GM12878 (cell line): ENCODE data around the gene MAPKAP1. TPM values are rescaled to one million over a fixed set of nuclear protein-coding genes. Genes with fewer than 3 reads are reported as not detected.

Experiments
- ATAC-seq: fragments of 200-7000 bp; cut with Tn5 transposase; 3 replicates; pipeline ENCODE4 v1.9.1; 2020; ENCODE audit warnings: mild to moderate bottlenecking, moderate library complexity
- BruUV-seq: library from RNA; stranded (reverse); fragments of 400-500 nt; replicated peaks from 2 replicates; lab custom pipeline; 2021; lab: Mats Ljungman, UMichigan
- CTCF ChIA-PET: fragments of 300-600 bp; sonication (Branson Sonifier 250); formaldehyde crosslinking; extraction: SDS; loops from one replicate; lab custom pipeline; 2021; ENCODE audit warnings: inconsistent platforms; lab: Yijun Ruan, JAX
- POLR2A ChIA-PET: fragments of 350-600 bp; formaldehyde crosslinking; extraction: SDS; loops from one replicate; lab custom pipeline; 2021; ENCODE audit warnings: inconsistent platforms; lab: Charles Lee
- RAD21 ChIA-PET: fragments of 300-600 bp; sonication (Branson Sonifier 250); formaldehyde crosslinking; loops from one replicate; lab custom pipeline; 2023; ENCODE audit warnings: antibody characterized with exemption; ENCODE audit not compliant: unreplicated experiment; lab: Charles Lee
- SMC1A ChIA-PET: fragments of 300-600 bp; sonication (Branson Sonifier 250); formaldehyde crosslinking; loops from one replicate; lab custom pipeline; 2023; ENCODE audit not compliant: unreplicated experiment, uncharacterized antibody; lab: Charles Lee
- DNase-seq: peaks from one replicate; pipeline ENCODE4 v3.0.0-alpha.2; 2011; ENCODE audit warnings: low read depth, low spot score
- FAIRE-seq: peaks from 3 replicates; lab custom pipeline; 2011; peaks lifted over from hg19 to GRCh38; lab: Jason Lieb, UNC
- H2AFZ ChIP-seq: 2 replicates; pipeline ENCODE4 v1.6.0; 2011; ENCODE audit warnings: low read depth, low read length, control low read depth; ENCODE audit not compliant: control insufficient read depth
- H3K27ac ChIP-seq: 2 replicates; pipeline ENCODE4 v1.5.1; 2011; ENCODE audit warnings: control low read depth; ENCODE audit not compliant: control insufficient read depth, insufficient read depth
- H3K27me3 ChIP-seq, 2 experiments: replicated peaks in 1 of 2; 2 replicates each; pipeline versions ENCODE4 v1.6.0 to v1.6.1; 2011; ENCODE audit warnings: low read length in 1 of 2; ENCODE audit not compliant: control insufficient read depth in 2 of 2, insufficient read depth in 2 of 2
- H3K36me3 ChIP-seq, 2 experiments: 2 replicates each; pipeline ENCODE4 v1.5.1; 2011; ENCODE audit warnings: low read length in 1 of 2; ENCODE audit not compliant: control insufficient read depth in 2 of 2, insufficient read depth in 2 of 2
- H3K4me1 ChIP-seq: 2 replicates; pipeline ENCODE4 v1.6.1; 2011; ENCODE audit warnings: mild to moderate bottlenecking, low read length, moderate library complexity, mixed read lengths; ENCODE audit not compliant: control insufficient read depth, insufficient read depth
- H3K4me2 ChIP-seq: 2 replicates; pipeline ENCODE4 v1.6.0; 2011; ENCODE audit warnings: control low read depth; ENCODE audit not compliant: control insufficient read depth, insufficient read depth
- H3K4me3 ChIP-seq: fragments of 200-600 bp; sonication (generic); 2 replicates; pipeline ENCODE4 v1.5.1; 2016
- H3K79me2 ChIP-seq: 2 replicates; pipeline ENCODE4 v1.6.0; 2011; ENCODE audit warnings: low read length; ENCODE audit not compliant: control insufficient read depth, insufficient read depth
- H3K9ac ChIP-seq: 2 replicates; pipeline ENCODE4 v1.8.0; 2011; ENCODE audit warnings: low read length, control low read depth, mixed read lengths; ENCODE audit not compliant: control insufficient read depth, insufficient read depth
- H3K9me3 ChIP-seq: replicated peaks from 3 replicates; pipeline ENCODE4 v1.5.1; 2011; ENCODE audit warnings: mild to moderate bottlenecking, low read length; ENCODE audit not compliant: control insufficient read depth, insufficient read depth
- H4K20me1 ChIP-seq: 2 replicates; pipeline ENCODE4 v1.6.0; 2011; ENCODE audit not compliant: control insufficient read depth, insufficient read depth
- BACH1 ChIP-seq: fragments of 450-650 bp; IDR thresholded peaks from 2 replicates; pipeline ENCODE4 v1.6.1; 2017; ENCODE audit warnings: mild to moderate bottlenecking, borderline replicate concordance
- CHD2 ChIP-seq: IDR thresholded peaks from 2 replicates; pipeline ENCODE4 v1.6.1; 2011; ENCODE audit warnings: low read depth, low read length, improper control_type of control experiment, borderline replicate concordance
- ESRRA ChIP-seq: IDR thresholded peaks from 2 replicates; pipeline ENCODE4 v1.6.1; 2012; ENCODE audit warnings: mild to moderate bottlenecking, low read length, improper control_type of control experiment
- FOXM1 ChIP-seq: IDR thresholded peaks from 2 replicates; pipeline ENCODE4 v1.6.1; 2012; ENCODE audit warnings: low read depth, mild to moderate bottlenecking, inconsistent platforms, low read length, moderate library complexity
- HDAC6 ChIP-seq: fragments of 200-600 bp; sonication (generic); IDR thresholded peaks from one replicate; pipeline ENCODE4 v1.8.0; 2017; ENCODE audit warnings: antibody characterized with exemption; ENCODE audit not compliant: unreplicated experiment
- IKZF2 ChIP-seq, 2 experiments: fragments of 450-650 bp; IDR thresholded peaks; 2 replicates each; pipeline ENCODE4 v1.6.1; 2017; ENCODE audit warnings: mild to moderate bottlenecking in 2 of 2, moderate library complexity in 2 of 2
- MYC ChIP-seq: IDR thresholded peaks from 2 replicates; pipeline ENCODE4 v1.6.1; 2011; ENCODE audit warnings: mild to moderate bottlenecking, low read length, moderate library complexity, inconsistent platforms; ENCODE audit not compliant: insufficient read depth, insufficient replicate concordance, insufficient read length, severe bottlenecking
- RELA ChIP-seq: fragments of 450-650 bp; IDR thresholded peaks from 2 replicates; pipeline ENCODE4 v1.8.0; 2014; ENCODE audit warnings: borderline replicate concordance; ENCODE audit not compliant: partially characterized antibody
- SMAD1 ChIP-seq: fragments of 450-650 bp; IDR thresholded peaks from 2 replicates; pipeline ENCODE4 v1.6.1; 2018; ENCODE audit warnings: mild to moderate bottlenecking, low read depth; ENCODE audit not compliant: partially characterized antibody
- SP1 ChIP-seq: IDR thresholded peaks from one replicate; pipeline ENCODE4 v1.6.1; 2011; ENCODE audit warnings: low read depth, low read length
- TBL1XR1 ChIP-seq: IDR thresholded peaks from 2 replicates; pipeline ENCODE4 v1.6.1; 2012; ENCODE audit warnings: low read depth, low read length, improper control_type of control experiment
- ZNF24 ChIP-seq: fragments of 450-650 bp; IDR thresholded peaks from 2 replicates; pipeline ENCODE4 v1.6.1; 2017; ENCODE audit warnings: antibody characterized with exemption, mild to moderate bottlenecking
- ZSCAN29 ChIP-seq: fragments of 450-650 bp; IDR thresholded peaks from 2 replicates; pipeline ENCODE4 v1.6.1; 2017; ENCODE audit warnings: mild to moderate bottlenecking, moderate library complexity
- WGBS: methylation state at CpG from one replicate; pipeline ENCODE4 v1.1.6; 2016; ENCODE audit warnings: low lambda C conversion rate; ENCODE audit not compliant: insufficient replicate concordance, insufficient coverage; ENCODE audit errors: missing lambda C conversion rate; 5-methylcytosine and 5-hydroxymethylcytosine counted together
- in situ Hi-C: fragments of 300-500 bp; cut with MboI; formaldehyde crosslinking; loops from 9 replicates; pipeline ENCODE4 v1.14.3; 2018; ENCODE audit warnings: mixed read lengths
- intact Hi-C: fragments of 100-400 bp; cut with micrococcal nuclease; formaldehyde crosslinking; loops from one replicate; pipeline ENCODE4 v1.14.2; 2022; ENCODE audit not compliant: unreplicated experiment
- polyA plus RNA-seq, 11 experiments: library from polyadenylated mRNA; depleted of rRNA in 4 of 11; unstranded in 6 of 11; stranded (reverse) in 5 of 11; fragments of >200 nt; fragmentation: Nextera tagmentation in 4 of 11; fragmentation: Illumina TruSeq in 1 of 11; extraction: Ambion mirVana in 4 of 11; extraction: Trizol in 1 of 11; gene quantifications; 1 replicate in 1 of 11; 2 replicates in 10 of 11; pipeline versions ENCODE4 v1.2.1 to v1.2.3, GENCODE V29; 2011 to 2016; ENCODE audit warnings: inconsistent platforms in 2 of 11, missing spikeins in 2 of 11, low read depth in 1 of 11
- total RNA-seq, 4 experiments: library from RNA; depleted of rRNA in 3 of 4; stranded (reverse); fragments of >200 nt in 3 of 4; fragmentation: Illumina TruSeq in 1 of 4; extraction: Trizol in 1 of 4; gene quantifications; 2 replicates each; pipeline versions ENCODE4 v1.2.1 to v1.2.3, GENCODE V29; 2013 to 2021
- TF ChIP-seq, protein P1 (sequence below): IDR thresholded peaks from 2 replicates; pipeline ENCODE4 v1.6.1; 2012; ENCODE audit warnings: low read depth, low read length, improper control_type of control experiment

Gene MAPKAP1
- total and polyA plus RNA-seq, 10 of the 15 experiments (the other 5 are each of a cell fraction or from before 2014, with no cell fraction given): 5.1 to 188 (median 105) TPM

DNA sequence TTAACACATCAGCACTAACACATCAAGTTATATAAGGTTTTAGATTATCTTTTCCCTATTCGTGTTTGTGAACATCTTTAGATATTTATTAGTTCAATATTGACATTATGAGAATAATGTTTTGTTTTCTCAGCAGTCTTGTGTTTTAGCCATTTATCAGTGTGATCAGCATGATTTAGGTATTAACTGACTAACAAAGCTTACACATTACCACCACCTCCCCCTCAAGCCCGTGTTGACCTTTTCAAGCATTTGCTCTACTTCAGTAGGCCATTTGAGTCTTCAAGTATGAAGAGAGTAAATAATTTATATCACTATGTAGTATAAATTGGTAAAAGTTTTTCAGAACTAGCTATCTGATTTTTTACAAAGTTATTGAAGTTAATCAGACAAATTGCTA, 47.1 kb upstream of the MAPKAP1 start:
- Histone ChIP-seq H3K9ac (no peak overlapping the region), H4K20me1 (no peaks in the 10 kb centered on the region), H2AFZ (no peak overlapping the region), H3K4me2 (no peak overlapping the region), H3K27ac (no peak overlapping the region), H3K79me2 (peaks cover 96% of the 10 kb centered on the region), H3K36me3 (no peaks in the 10 kb centered on the region), H3K4me3 (0 out of 2 replicates have a peak overlapping the region, but pooled peaks have one; percentile 27), H3K9me3 (no peaks in the 10 kb centered on the region), H3K4me1 (peaks cover 7% of the 10 kb centered on the region; the same call in 1 of the 2 replicates), H3K27me3 (no peaks in the 10 kb centered on the region)
- ChIA-PET RAD21 (interaction anchor here (1.0 to 2.9 kb wide), 6 partner anchors 9 to 194 kb away, joined by 3 to 16 read pairs (median 4); partner anchors contain the start of gene MAPKAP1), SMC1A (interaction anchor here (0.6 to 3.6 kb wide), 9 partner anchors 9 to 195 kb away, joined by 3 to 12 read pairs (median 3); partner anchors contain the start of gene MAPKAP1), POLR2A (interaction anchor here (1.0 kb wide), 3 partner anchors 9 to 50 kb away, joined by 3 to 7 read pairs (median 5); partner anchors contain the start of gene MAPKAP1), CTCF (interaction anchor here (0.7 to 4.2 kb wide), 4 partner anchors 50 to 195 kb away, joined by 3 to 21 read pairs (median 4); no protein-coding TSS in a partner anchor)
- in situ Hi-C loops (loop anchor here (5.0 kb wide), 1 partner anchor 102 kb away; no protein-coding TSS in a partner anchor), intact Hi-C loops (loop anchor here (5.0 kb wide), 1 partner anchor 102 kb away; no protein-coding TSS in a partner anchor)
- TF ChIP-seq IKZF2 (IDR thresholded peaks at IDR 0.05) (no peak), BACH1 (no peak), CHD2 (no peak), ESRRA (no peak), ZSCAN29 (no peak), SP1 (no peak), ZNF24 (no peak), MYC (no peak), RELA (no peak), TBL1XR1 (no peak), HDAC6 (no peak), SMAD1 (no peak), FOXM1 (no peak)
- TF ChIP-seq, protein P1, sequence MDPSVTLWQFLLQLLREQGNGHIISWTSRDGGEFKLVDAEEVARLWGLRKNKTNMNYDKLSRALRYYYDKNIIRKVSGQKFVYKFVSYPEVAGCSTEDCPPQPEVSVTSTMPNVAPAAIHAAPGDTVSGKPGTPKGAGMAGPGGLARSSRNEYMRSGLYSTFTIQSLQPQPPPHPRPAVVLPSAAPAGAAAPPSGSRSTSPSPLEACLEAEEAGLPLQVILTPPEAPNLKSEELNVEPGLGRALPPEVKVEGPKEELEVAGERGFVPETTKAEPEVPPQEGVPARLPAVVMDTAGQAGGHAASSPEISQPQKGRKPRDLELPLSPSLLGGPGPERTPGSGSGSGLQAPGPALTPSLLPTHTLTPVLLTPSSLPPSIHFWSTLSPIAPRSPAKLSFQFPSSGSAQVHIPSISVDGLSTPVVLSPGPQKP: no peak
- ATAC-seq: no peak
- no peak for DNase-seq
- no TSS peak for BruUV-seq
- 84% methylated on average over 2 of the region's 2 CpGs for WGBS
- no peak for FAIRE-seq
